OCI-LY3 (cell line): ENCODE measurements around the gene BCKDK.

ENCODE experiments used
- CTCF ChIP-seq: fragments of 200-600, 300-600 bp; sonication (generic); IDR thresholded peaks from 2 replicates; pipeline ENCODE4 v1.5.1; 2014; ENCODE audit warnings: antibody characterized with exemption, low read length, low read depth
- EZH2phosphoT487 ChIP-seq: fragments of 200-600 bp; shearing (Covaris generic); IDR thresholded peaks from 2 replicates; pipeline ENCODE4 v1.6.1; 2018; ENCODE audit warnings: antibody characterized with exemption, mixed run types, low read depth

DNA sequence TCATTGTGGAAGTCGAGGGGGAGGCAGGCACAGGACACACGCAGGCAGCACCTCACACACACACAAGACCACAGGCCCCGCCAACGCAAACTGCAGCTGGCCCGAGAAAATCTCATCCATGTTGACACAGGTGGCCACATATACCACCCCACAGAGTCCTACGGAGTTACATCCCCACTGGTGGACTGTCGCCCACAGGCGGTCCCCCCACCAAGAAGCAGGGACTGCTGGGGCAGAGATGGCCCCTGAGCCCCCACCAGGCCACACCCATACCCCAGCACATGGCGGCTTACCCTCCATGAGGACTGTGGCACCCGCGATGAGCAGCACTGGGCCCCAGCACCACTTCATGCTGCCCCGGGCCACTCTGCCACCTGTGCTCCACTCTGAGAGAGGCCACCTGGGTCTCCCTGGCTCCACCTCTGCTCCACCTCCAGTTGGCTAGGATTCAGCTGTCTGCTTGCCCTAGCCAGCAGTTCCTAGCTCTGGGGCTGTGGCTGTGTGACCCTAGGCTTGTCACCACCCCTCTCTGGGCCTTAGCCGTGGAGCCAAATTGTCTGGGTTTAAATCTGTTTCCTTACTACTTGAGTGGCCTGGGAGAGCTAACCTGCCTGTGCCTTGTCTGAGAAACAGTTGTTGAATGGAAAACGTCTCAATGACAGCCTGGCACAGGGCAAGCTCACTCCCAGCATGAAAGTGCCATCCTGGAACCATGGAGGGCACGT lies 19.6 kb upstream of the BCKDK start, which contains the start of gene PRSS53:
- TF ChIP-seq CTCF (no peak), EZH2phosphoT487 (no peak)
